GM12878 (cell line): ENCODE data around the gene CSMD2. TPM values are rescaled to one million over a fixed set of nuclear protein-coding genes. Genes with fewer than 3 reads are reported as not detected.
A peak's percentile ranks its signal among the peaks of the same experiment; 100 is the strongest.

ENCODE experiments used
- ATAC-seq: fragments of 200-7000 bp; cut with Tn5 transposase; 3 replicates; pipeline ENCODE4 v1.9.1; 2020; ENCODE audit warnings: mild to moderate bottlenecking, moderate library complexity
- BruUV-seq: library from RNA; stranded (reverse); fragments of 400-500 nt; replicated peaks from 2 replicates; lab custom pipeline; 2021; lab: Mats Ljungman, UMichigan
- CTCF ChIA-PET: fragments of 300-600 bp; sonication (Branson Sonifier 250); formaldehyde crosslinking; extraction: SDS; loops from one replicate; lab custom pipeline; 2021; ENCODE audit warnings: inconsistent platforms; lab: Yijun Ruan, JAX
- POLR2A ChIA-PET: fragments of 350-600 bp; formaldehyde crosslinking; extraction: SDS; loops from one replicate; lab custom pipeline; 2021; ENCODE audit warnings: inconsistent platforms; lab: Charles Lee
- RAD21 ChIA-PET: fragments of 300-600 bp; sonication (Branson Sonifier 250); formaldehyde crosslinking; loops from one replicate; lab custom pipeline; 2023; ENCODE audit warnings: antibody characterized with exemption; ENCODE audit not compliant: unreplicated experiment; lab: Charles Lee
- SMC1A ChIA-PET: fragments of 300-600 bp; sonication (Branson Sonifier 250); formaldehyde crosslinking; loops from one replicate; lab custom pipeline; 2023; ENCODE audit not compliant: unreplicated experiment, uncharacterized antibody; lab: Charles Lee
- DNase-seq: peaks from one replicate; pipeline ENCODE4 v3.0.0-alpha.2; 2011; ENCODE audit warnings: low read depth, low spot score
- FAIRE-seq: peaks from 3 replicates; lab custom pipeline; 2011; peaks lifted over from hg19 to GRCh38; lab: Jason Lieb, UNC
- H2AFZ ChIP-seq: 2 replicates; pipeline ENCODE4 v1.6.0; 2011; ENCODE audit warnings: low read depth, low read length, control low read depth; ENCODE audit not compliant: control insufficient read depth
- H3K27ac ChIP-seq: 2 replicates; pipeline ENCODE4 v1.5.1; 2011; ENCODE audit warnings: control low read depth; ENCODE audit not compliant: control insufficient read depth, insufficient read depth
- H3K27me3 ChIP-seq, 2 experiments: replicated peaks in 1 of 2; 2 replicates each; pipeline versions ENCODE4 v1.6.0 to v1.6.1; 2011; ENCODE audit warnings: low read length in 1 of 2; ENCODE audit not compliant: control insufficient read depth in 2 of 2, insufficient read depth in 2 of 2
- H3K36me3 ChIP-seq, 2 experiments: 2 replicates each; pipeline ENCODE4 v1.5.1; 2011; ENCODE audit warnings: low read length in 1 of 2; ENCODE audit not compliant: control insufficient read depth in 2 of 2, insufficient read depth in 2 of 2
- H3K4me1 ChIP-seq: 2 replicates; pipeline ENCODE4 v1.6.1; 2011; ENCODE audit warnings: mild to moderate bottlenecking, low read length, moderate library complexity, mixed read lengths; ENCODE audit not compliant: control insufficient read depth, insufficient read depth
- H3K4me2 ChIP-seq: 2 replicates; pipeline ENCODE4 v1.6.0; 2011; ENCODE audit warnings: control low read depth; ENCODE audit not compliant: control insufficient read depth, insufficient read depth
- H3K4me3 ChIP-seq: fragments of 200-600 bp; sonication (generic); 2 replicates; pipeline ENCODE4 v1.5.1; 2016
- H3K79me2 ChIP-seq: 2 replicates; pipeline ENCODE4 v1.6.0; 2011; ENCODE audit warnings: low read length; ENCODE audit not compliant: control insufficient read depth, insufficient read depth
- H3K9ac ChIP-seq: 2 replicates; pipeline ENCODE4 v1.8.0; 2011; ENCODE audit warnings: low read length, control low read depth, mixed read lengths; ENCODE audit not compliant: control insufficient read depth, insufficient read depth
- H3K9me3 ChIP-seq: replicated peaks from 3 replicates; pipeline ENCODE4 v1.5.1; 2011; ENCODE audit warnings: mild to moderate bottlenecking, low read length; ENCODE audit not compliant: control insufficient read depth, insufficient read depth
- H4K20me1 ChIP-seq: 2 replicates; pipeline ENCODE4 v1.6.0; 2011; ENCODE audit not compliant: control insufficient read depth, insufficient read depth
- BHLHE40 ChIP-seq, 2 experiments: fragments of 450-650 bp in 1 of 2; IDR thresholded peaks; 2 replicates each; pipeline ENCODE4 v1.6.1; 2011 to 2017; ENCODE audit warnings: low read depth in 2 of 2, borderline replicate concordance in 1 of 2, improper control_type of control experiment in 1 of 2, low read length in 1 of 2, mild to moderate bottlenecking in 1 of 2
- SRF ChIP-seq, 2 experiments: IDR thresholded peaks; 2 replicates each; pipeline ENCODE4 v1.6.1; 2011; ENCODE audit warnings: low read depth in 2 of 2, low read length in 2 of 2, mild to moderate bottlenecking in 1 of 2, moderate library complexity in 1 of 2
- ZNF384 ChIP-seq: IDR thresholded peaks from 2 replicates; pipeline ENCODE4 v1.6.1; 2012; ENCODE audit warnings: low read depth, mild to moderate bottlenecking, low read length, improper control_type of control experiment, borderline replicate concordance
- WGBS: methylation state at CpG from one replicate; pipeline ENCODE4 v1.1.6; 2016; ENCODE audit warnings: low lambda C conversion rate; ENCODE audit not compliant: insufficient replicate concordance, insufficient coverage; ENCODE audit errors: missing lambda C conversion rate; 5-methylcytosine and 5-hydroxymethylcytosine counted together
- in situ Hi-C: fragments of 300-500 bp; cut with MboI; formaldehyde crosslinking; loops from 9 replicates; pipeline ENCODE4 v1.14.3; 2018; ENCODE audit warnings: mixed read lengths
- intact Hi-C: fragments of 100-400 bp; cut with micrococcal nuclease; formaldehyde crosslinking; loops from one replicate; pipeline ENCODE4 v1.14.2; 2022; ENCODE audit not compliant: unreplicated experiment
- polyA plus RNA-seq, 11 experiments: library from polyadenylated mRNA; depleted of rRNA in 4 of 11; unstranded in 6 of 11; stranded (reverse) in 5 of 11; fragments of >200 nt; fragmentation: Nextera tagmentation in 4 of 11; fragmentation: Illumina TruSeq in 1 of 11; extraction: Ambion mirVana in 4 of 11; extraction: Trizol in 1 of 11; gene quantifications; 1 replicate in 1 of 11; 2 replicates in 10 of 11; pipeline versions ENCODE4 v1.2.1 to v1.2.3, GENCODE V29; 2011 to 2016; ENCODE audit warnings: inconsistent platforms in 2 of 11, missing spikeins in 2 of 11, low read depth in 1 of 11
- total RNA-seq, 4 experiments: library from RNA; depleted of rRNA in 3 of 4; stranded (reverse); fragments of >200 nt in 3 of 4; fragmentation: Illumina TruSeq in 1 of 4; extraction: Trizol in 1 of 4; gene quantifications; 2 replicates each; pipeline versions ENCODE4 v1.2.1 to v1.2.3, GENCODE V29; 2013 to 2021

Gene CSMD2
- total and polyA plus RNA-seq, 10 of the 15 experiments (the other 5 are each of a cell fraction or from before 2014, with no cell fraction given), result under 0.01 TPM; not detected in 9

GRCh38 chr1:33905241-33905640 is 259.8 kb downstream of the CSMD2 start:
- ATAC-seq (no peak), FAIRE-seq (no peak), DNase-seq (no peak)
- Histone ChIP-seq H3K27ac (no peak overlapping the region), H3K9me3 (no peaks in the 10 kb centered on the region; the same call in 2 of the 3 replicates), H3K4me3 (no peak overlapping the region), H3K9ac (no peak overlapping the region), H2AFZ (no peak overlapping the region), H3K79me2 (no peaks in the 10 kb centered on the region), H4K20me1 (no peaks in the 10 kb centered on the region), H3K36me3 (no peaks in the 10 kb centered on the region), H3K27me3 (no peaks in the 10 kb centered on the region), H3K4me2 (no peak overlapping the region), H3K4me1 (no peaks in the 10 kb centered on the region; the same call in 1 of the 2 replicates)
- ChIA-PET CTCF (interaction anchor here (0.8 kb wide), 1 partner anchor 9 kb away, joined by 3 read pairs; no protein-coding TSS in a partner anchor), POLR2A (no interaction called here), RAD21 (no interaction called here), SMC1A (no interaction called here)
- in situ Hi-C loops, result no loop called here
- intact Hi-C loops, result no loop called here
- BruUV-seq, result no TSS peak
- 19% methylated on average over 3 of the region's 3 CpGs for WGBS
- no peak for TF ChIP-seq BHLHE40 (IDR thresholded peaks at IDR 0.05; ENCODE audit: borderline replicate concordance in 1 of 2, low read depth in 2 of 2, low read length in 1 of 2)

GRCh38 chr1:33903210-33903589 is 261.8 kb downstream of the CSMD2 start:
- FAIRE-seq, result no peak
- Histone ChIP-seq H3K4me3 (no peak overlapping the region), H3K27me3 (no peaks in the 10 kb centered on the region), H3K9me3 (no peaks in the 10 kb centered on the region; the same call in 2 of the 3 replicates), H2AFZ (no peak overlapping the region), H3K9ac (no peak overlapping the region), H4K20me1 (no peaks in the 10 kb centered on the region), H3K79me2 (no peaks in the 10 kb centered on the region), H3K4me2 (peak overlapping the region; percentile 45; the same call in 1 of the 2 replicates), H3K4me1 (no peaks in the 10 kb centered on the region; the same call in 1 of the 2 replicates), H3K36me3 (no peaks in the 10 kb centered on the region), H3K27ac (no peak overlapping the region)
- ChIA-PET RAD21 (no interaction called here), POLR2A (interaction anchor here (0.6 kb wide), 1 partner anchor 419 kb away, joined by 4 read pairs; no protein-coding TSS in a partner anchor), CTCF (no interaction called here), SMC1A (interaction anchor here (0.6 to 1.3 kb wide), 3 partner anchors 10 to 614 kb away, joined by 3 to 5 read pairs (median 3); no protein-coding TSS in a partner anchor)
- peak; percentile 80 for ATAC-seq
- 0% methylated on average over 2 of the region's 2 CpGs for WGBS
- intact Hi-C loops, result no loop called here
- no TSS peak for BruUV-seq
- DNase-seq, result peak; percentile 33
- in situ Hi-C loops, result no loop called here
- TF ChIP-seq ZNF384 (peak; percentile 86; the same call in 1 of the 2 replicates), SRF (IDR thresholded peaks at IDR 0.05; ENCODE audit: low read depth in 2 of 2, low read length in 2 of 2) (no peak)
